H9 (cell line): ENCODE results near the gene STT3B. TPM values are rescaled to one million over a fixed set of nuclear protein-coding genes. Genes with fewer than 3 reads are reported as not detected.

ENCODE experiments used
- DNase-seq: peaks from one replicate; pipeline ENCODE4 v3.0.0-alpha.2; 2017
- H2AFZ ChIP-seq: one replicate; pipeline ENCODE4 v1.6.1; 2013; ENCODE audit warnings: mild to moderate bottlenecking, low read length, control low read depth, moderate library complexity
- H2AK5ac ChIP-seq: 2 replicates; pipeline ENCODE4 v1.6.1; 2013; ENCODE audit warnings: low read length, control low read depth, mixed read lengths; ENCODE audit not compliant: insufficient read length
- H2BK120ac ChIP-seq: one replicate; pipeline ENCODE4 v1.6.1; 2013; ENCODE audit warnings: low read depth, mild to moderate bottlenecking, low read length, control low read depth, inconsistent platforms; ENCODE audit not compliant: poor library complexity, severe bottlenecking
- H2BK12ac ChIP-seq: 2 replicates; pipeline ENCODE4 v1.6.1; 2013; ENCODE audit warnings: low read length, control low read depth, mixed read lengths, low read depth; ENCODE audit not compliant: insufficient read length
- H2BK15ac ChIP-seq: 2 replicates; pipeline ENCODE4 v1.6.1; 2013; ENCODE audit warnings: low read depth, low read length, control low read depth
- H2BK20ac ChIP-seq: one replicate; pipeline ENCODE4 v1.6.1; 2013; ENCODE audit warnings: low read depth, mild to moderate bottlenecking, low read length, control low read depth, inconsistent platforms; ENCODE audit not compliant: poor library complexity, severe bottlenecking
- H2BK5ac ChIP-seq: 2 replicates; pipeline ENCODE4 v1.6.1; 2013; ENCODE audit warnings: low read length, control low read depth, mixed read lengths; ENCODE audit not compliant: insufficient read length
- H3K14ac ChIP-seq: 2 replicates; pipeline ENCODE4 v1.6.1; 2013; ENCODE audit warnings: low read length, control low read depth; ENCODE audit not compliant: insufficient read depth
- H3K18ac ChIP-seq: 2 replicates; pipeline ENCODE4 v1.6.1; 2013; ENCODE audit warnings: low read depth, mild to moderate bottlenecking, mixed read lengths, low read length, control low read depth; ENCODE audit not compliant: insufficient read length
- H3K23ac ChIP-seq: 2 replicates; pipeline ENCODE4 v1.6.1; 2013; ENCODE audit warnings: low read length, control low read depth, mixed read lengths, low read depth; ENCODE audit not compliant: insufficient read length
- H3K23me2 ChIP-seq: 2 replicates; pipeline ENCODE4 v1.6.1; 2013; ENCODE audit warnings: low read depth, mild to moderate bottlenecking, mixed read lengths, low read length, control low read depth; ENCODE audit not compliant: insufficient read length, poor library complexity, severe bottlenecking
- H3K27ac ChIP-seq: 2 replicates; pipeline ENCODE4 v1.5.1; 2013; ENCODE audit warnings: low read length, control low read depth, mixed read lengths, low read depth; ENCODE audit not compliant: insufficient read length
- H3K27me3 ChIP-seq: 2 replicates; pipeline ENCODE4 v1.6.1; 2013; ENCODE audit warnings: low read length, control low read depth, inconsistent platforms; ENCODE audit not compliant: insufficient read depth
- H3K4ac ChIP-seq: 2 replicates; pipeline ENCODE4 v1.6.1; 2013; ENCODE audit warnings: low read depth, mild to moderate bottlenecking, control low read depth, inconsistent platforms, low read length, moderate library complexity
- H3K4me1 ChIP-seq: 2 replicates; pipeline ENCODE4 v1.6.1; 2013; ENCODE audit warnings: low read length, control low read depth, inconsistent platforms; ENCODE audit not compliant: insufficient read depth
- H3K4me2 ChIP-seq: 2 replicates; pipeline ENCODE4 v1.6.1; 2013; ENCODE audit warnings: low read length, control low read depth, mixed read lengths; ENCODE audit not compliant: insufficient read length, insufficient read depth
- H3K56ac ChIP-seq: 2 replicates; pipeline ENCODE4 v1.6.1; 2013; ENCODE audit warnings: low read depth, mild to moderate bottlenecking, mixed read lengths, low read length, control low read depth; ENCODE audit not compliant: insufficient read length
- H3K79me1 ChIP-seq: 2 replicates; pipeline ENCODE4 v1.6.1; 2013; ENCODE audit warnings: low read depth, mild to moderate bottlenecking, moderate library complexity, low read length, control low read depth, inconsistent platforms; ENCODE audit not compliant: insufficient read depth, poor library complexity, severe bottlenecking
- H3K79me2 ChIP-seq: 2 replicates; pipeline ENCODE4 v1.6.1; 2013; ENCODE audit warnings: low read length, control low read depth, inconsistent platforms; ENCODE audit not compliant: insufficient read depth
- H3K9ac ChIP-seq: 2 replicates; pipeline ENCODE4 v1.6.1; 2013; ENCODE audit warnings: low read length, control low read depth, mixed read lengths; ENCODE audit not compliant: insufficient read length; ENCODE audit errors: extremely low read depth
- H3K9me3 ChIP-seq: one replicate; pipeline ENCODE4 v1.6.1; 2013; ENCODE audit warnings: low read depth, low read length, inconsistent platforms; ENCODE audit not compliant: control insufficient read depth
- H3T11ph ChIP-seq: one replicate; pipeline ENCODE4 v1.6.1; 2013; ENCODE audit warnings: mild to moderate bottlenecking, low read length, control low read depth, inconsistent platforms
- H4K20me1 ChIP-seq: one replicate; pipeline ENCODE4 v1.6.1; 2013; ENCODE audit not compliant: control insufficient read depth, insufficient read length, insufficient read depth
- H4K5ac ChIP-seq: 2 replicates; pipeline ENCODE4 v1.6.1; 2013; ENCODE audit warnings: low read depth, mild to moderate bottlenecking, mixed read lengths, low read length, control low read depth; ENCODE audit not compliant: insufficient read length
- H4K8ac ChIP-seq: replicated peaks from 2 replicates; pipeline ENCODE4 v1.6.1; 2013; ENCODE audit warnings: low read length, control low read depth, mixed read lengths, low read depth; ENCODE audit not compliant: insufficient read length
- H4K91ac ChIP-seq: 2 replicates; pipeline ENCODE4 v1.6.1; 2013; ENCODE audit warnings: low read depth, mild to moderate bottlenecking, moderate library complexity, mixed read lengths, low read length, control low read depth; ENCODE audit not compliant: insufficient read length
- H3K27ac Mint-ChIP-seq, 3 experiments: 2 replicates in 2 of 3; 3 replicates in 1 of 3; pipeline ENCODE4 v1.8.0; 2020 to 2021; ENCODE audit warnings: mixed read lengths in 3 of 3, mild to moderate bottlenecking in 1 of 3, moderate library complexity in 1 of 3
- H3K27me3 Mint-ChIP-seq: 2 replicates; pipeline ENCODE4 v1.8.0; 2021; ENCODE audit warnings: low read depth, mild to moderate bottlenecking, moderate library complexity, mixed read lengths
- H3K36me3 Mint-ChIP-seq, 3 experiments: 2 replicates in 2 of 3; 3 replicates in 1 of 3; pipeline ENCODE4 v1.8.0; 2020 to 2021; ENCODE audit warnings: low read depth in 3 of 3, mixed read lengths in 3 of 3; ENCODE audit not compliant: insufficient read depth in 1 of 3
- H3K4me1 Mint-ChIP-seq, 2 experiments: 2 replicates each; pipeline ENCODE4 v1.8.0; 2020; ENCODE audit warnings: mixed read lengths in 2 of 2
- H3K4me3 Mint-ChIP-seq, 2 experiments: 2 replicates in 1 of 2; 3 replicates in 1 of 2; pipeline ENCODE4 v1.8.0; 2020 to 2021; ENCODE audit warnings: mild to moderate bottlenecking in 2 of 2, mixed read lengths in 2 of 2, moderate library complexity in 1 of 2
- H3K9me3 Mint-ChIP-seq, 2 experiments: 2 replicates in 1 of 2; 3 replicates in 1 of 2; pipeline ENCODE4 v1.8.0; 2020; ENCODE audit warnings: mild to moderate bottlenecking in 2 of 2, mixed read lengths in 2 of 2, moderate library complexity in 1 of 2
- WGBS: extraction: QIAGEN DNeasy Blood & Tissue Kit; methylation state at CpG from one replicate; pipeline ENCODE4 v1.1.7; 2013; ENCODE audit warnings: missing lambda C conversion rate, low lambda C conversion rate, mixed read lengths; ENCODE audit not compliant: insufficient read length; ENCODE audit errors: extremely low coverage; 5-methylcytosine and 5-hydroxymethylcytosine counted together
- total RNA-seq: library from RNA; stranded (reverse); gene quantifications from 2 replicates; pipeline ENCODE4 v1.2.1, GENCODE V29; 2021
- TF ChIP-seq, protein P1 (sequence below): fragments of 200-600 bp; sonication (generic); conservative IDR thresholded peaks from 3 replicates; pipeline ENCODE4 v1.8.0; 2021; ENCODE audit warnings: antibody characterized with exemption, mild to moderate bottlenecking

The STT3B gene
- total RNA-seq, 1 experiment from 2014 or later = 79.9 TPM

DNA sequence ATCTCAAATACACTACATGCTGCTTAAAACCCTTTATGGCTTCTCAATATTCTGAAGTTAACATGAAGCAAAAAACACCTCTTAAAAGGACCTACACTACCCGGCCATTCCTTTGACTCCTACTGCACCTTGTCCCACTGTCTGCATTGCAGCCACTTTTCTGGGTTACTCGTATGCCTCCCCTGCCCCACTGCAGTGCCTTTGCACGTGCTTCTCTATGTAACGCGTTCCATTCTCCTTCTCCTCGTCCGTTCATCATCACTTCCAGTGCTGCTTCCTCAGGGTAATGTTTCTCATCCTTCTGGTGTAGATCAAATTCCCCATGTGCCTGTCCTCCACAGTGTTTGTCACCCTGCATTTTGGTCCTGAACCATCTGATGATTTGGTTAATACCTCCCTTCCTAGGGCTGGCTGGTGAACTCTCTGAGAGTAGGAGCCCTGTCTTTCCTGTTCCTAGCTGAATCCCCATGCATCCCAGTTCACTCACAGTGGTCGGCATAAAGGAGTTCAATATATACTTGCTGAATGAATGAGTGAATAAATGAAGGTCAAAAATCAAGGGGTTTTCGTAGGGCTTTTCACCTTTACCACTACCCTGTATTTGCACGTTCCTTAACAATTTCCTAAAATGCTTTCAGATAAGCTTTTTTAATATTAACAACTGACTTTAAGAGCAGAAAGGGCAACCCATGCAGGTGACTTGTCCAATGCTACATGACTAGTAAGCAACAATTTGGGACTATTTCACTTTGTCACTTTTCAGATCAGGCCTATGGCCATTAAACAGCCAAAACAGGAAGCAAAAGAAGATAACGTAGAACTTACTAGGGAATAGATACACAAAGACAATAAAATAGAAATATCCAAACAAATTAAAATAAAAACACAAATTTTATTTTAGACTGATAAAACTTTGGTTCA, 2.4 kb upstream of the STT3B start:
- Histone ChIP-seq H2BK15ac (no peak overlapping the region), H4K20me1 (no peaks in the 10 kb centered on the region), H2BK120ac (no peak overlapping the region), H2BK20ac (no peak overlapping the region), H2AFZ (no peak overlapping the region), H4K8ac (no peak overlapping the region), H3K27me3 (no peaks in the 10 kb centered on the region), H2BK12ac (no peak overlapping the region), H3T11ph (no peak overlapping the region), H3K79me1 (no peaks in the 10 kb centered on the region), H3K18ac (no peak overlapping the region), H3K4me1 (no peaks in the 10 kb centered on the region), H3K4ac (no peak overlapping the region), H3K9me3 (no peaks in the 10 kb centered on the region), H3K9ac (no peak overlapping the region), H3K23me2 (peaks cover 11% of the 10 kb centered on the region), H3K23ac (no peak overlapping the region), H4K5ac (no peak overlapping the region), H3K14ac (no peak overlapping the region), H2BK5ac (no peak overlapping the region), H3K4me2 (no peak overlapping the region), H3K56ac (no peak overlapping the region), H3K27ac (no peak overlapping the region), H3K79me2 (peaks cover 6% of the 10 kb centered on the region; the same call in 1 of the 2 replicates), H4K91ac (no peak overlapping the region), H2AK5ac (no peak overlapping the region)
- no peak overlapping the region for H3K27ac Mint-ChIP-seq
- no peaks in the 10 kb centered on the region for H3K27me3 Mint-ChIP-seq
- H3K4me1 Mint-ChIP-seq = peaks cover 11 to 12% of the 10 kb centered on the region in 2 experiments
- H3K9me3 Mint-ChIP-seq = no peaks in the 10 kb centered on the region; a peak in 1 of 5 replicates
- WGBS = no CpG with 5 or more reads among the region's 11 CpGs
- DNase-seq = no peak
- no peak overlapping the region for H3K4me3 Mint-ChIP-seq
- TF ChIP-seq, protein P1, sequence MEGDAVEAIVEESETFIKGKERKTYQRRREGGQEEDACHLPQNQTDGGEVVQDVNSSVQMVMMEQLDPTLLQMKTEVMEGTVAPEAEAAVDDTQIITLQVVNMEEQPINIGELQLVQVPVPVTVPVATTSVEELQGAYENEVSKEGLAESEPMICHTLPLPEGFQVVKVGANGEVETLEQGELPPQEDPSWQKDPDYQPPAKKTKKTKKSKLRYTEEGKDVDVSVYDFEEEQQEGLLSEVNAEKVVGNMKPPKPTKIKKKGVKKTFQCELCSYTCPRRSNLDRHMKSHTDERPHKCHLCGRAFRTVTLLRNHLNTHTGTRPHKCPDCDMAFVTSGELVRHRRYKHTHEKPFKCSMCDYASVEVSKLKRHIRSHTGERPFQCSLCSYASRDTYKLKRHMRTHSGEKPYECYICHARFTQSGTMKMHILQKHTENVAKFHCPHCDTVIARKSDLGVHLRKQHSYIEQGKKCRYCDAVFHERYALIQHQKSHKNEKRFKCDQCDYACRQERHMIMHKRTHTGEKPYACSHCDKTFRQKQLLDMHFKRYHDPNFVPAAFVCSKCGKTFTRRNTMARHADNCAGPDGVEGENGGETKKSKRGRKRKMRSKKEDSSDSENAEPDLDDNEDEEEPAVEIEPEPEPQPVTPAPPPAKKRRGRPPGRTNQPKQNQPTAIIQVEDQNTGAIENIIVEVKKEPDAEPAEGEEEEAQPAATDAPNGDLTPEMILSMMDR = no peak
- H3K36me3 Mint-ChIP-seq = no peaks in the 10 kb centered on the region; a peak in 1 of 7 replicates
